Fibroblast of villous mesenchyme (primary cell): ENCODE data around the gene SOX13. TPM values are rescaled to one million over a fixed set of nuclear protein-coding genes. Genes with fewer than 3 reads are reported as not detected.
A peak's percentile ranks its signal among the peaks of the same experiment; 100 is the strongest.

Source experiments
- DNase-seq: peaks from one replicate; pipeline ENCODE4 v3.0.0-alpha.2; 2010; ENCODE audit warnings: low read depth
- H3K4me3 ChIP-seq: 2 replicates; pipeline ENCODE4 v1.5.1; 2011; ENCODE audit warnings: low read depth, mild to moderate bottlenecking, low read length
- CTCF ChIP-seq: IDR thresholded peaks from 2 replicates; pipeline ENCODE4 v1.5.1; 2012; ENCODE audit warnings: low read depth, mild to moderate bottlenecking, low read length; ENCODE audit not compliant: insufficient read depth
- total RNA-seq: library from RNA; depleted of rRNA; stranded (reverse); fragments of >200 nt; gene quantifications from 2 replicates; pipeline ENCODE4 v1.2.3, GENCODE V29; 2012

Gene SOX13
- total RNA-seq, 1 donor: 14.7 TPM

- no peak overlapping the region for H3K4me3 ChIP-seq
- no peak for TF ChIP-seq CTCF
- DNase-seq: no peak
These were observed 12.9 kb upstream of the SOX13 start for GRCh38 chr1:204059970-204060369.

- DNase-seq: no peak
- no peak overlapping the region for H3K4me3 ChIP-seq
- TF ChIP-seq CTCF: no peak
These were observed 10.8 kb upstream of the SOX13 start for GRCh38 chr1:204062106-204062505.

GRCh38 chr1:204065174-204065985 is 7.5 kb upstream of the SOX13 start:
- no peak for TF ChIP-seq CTCF

GRCh38 chr1:204065986-204066300 is 7.0 kb upstream of the SOX13 start:
- no peak for DNase-seq
- no peak overlapping the region for H3K4me3 ChIP-seq
- no peak for TF ChIP-seq CTCF

More at GRCh38 chr1:204065174-204065985, 7.5 kb upstream of the SOX13 start:
- DNase-seq: peak; percentile 56
- no peak overlapping the region for H3K4me3 ChIP-seq

GRCh38 chr1:204067935-204068334 is 5.0 kb upstream of the SOX13 start:
- H3K4me3 ChIP-seq: no peak overlapping the region
- no peak for DNase-seq
- TF ChIP-seq CTCF: no peak

- no peak for TF ChIP-seq CTCF
- no peak for DNase-seq
- H3K4me3 ChIP-seq: no peak overlapping the region
These were observed 3.0 kb upstream of the SOX13 start for GRCh38 chr1:204069887-204070286.

- no peak for TF ChIP-seq CTCF
- no peak overlapping the region for H3K4me3 ChIP-seq
- DNase-seq: no peak
These were observed 2.0 kb upstream of the SOX13 start for GRCh38 chr1:204070895-204071294.
